VCaP (cell line): Measurements from ENCODE around the gene BAX.
"Not testable (repeated sequence)": the region's sequence is repeated elsewhere in the genome, so short reads cannot be mapped to it uniquely, and the experiment has no call there.

Experiments
- H3K27ac ChIP-seq: fragments of 450-650 bp; 2 replicates; pipeline ENCODE4 v1.5.1; 2017
- TF ChIP-seq, protein P1 (sequence below): fragments of 450-650 bp; conservative IDR thresholded peaks from 2 replicates; pipeline ENCODE4 v1.5.1; 2017; ENCODE audit warnings: mild to moderate bottlenecking, moderate library complexity

BAX gene

DNA sequence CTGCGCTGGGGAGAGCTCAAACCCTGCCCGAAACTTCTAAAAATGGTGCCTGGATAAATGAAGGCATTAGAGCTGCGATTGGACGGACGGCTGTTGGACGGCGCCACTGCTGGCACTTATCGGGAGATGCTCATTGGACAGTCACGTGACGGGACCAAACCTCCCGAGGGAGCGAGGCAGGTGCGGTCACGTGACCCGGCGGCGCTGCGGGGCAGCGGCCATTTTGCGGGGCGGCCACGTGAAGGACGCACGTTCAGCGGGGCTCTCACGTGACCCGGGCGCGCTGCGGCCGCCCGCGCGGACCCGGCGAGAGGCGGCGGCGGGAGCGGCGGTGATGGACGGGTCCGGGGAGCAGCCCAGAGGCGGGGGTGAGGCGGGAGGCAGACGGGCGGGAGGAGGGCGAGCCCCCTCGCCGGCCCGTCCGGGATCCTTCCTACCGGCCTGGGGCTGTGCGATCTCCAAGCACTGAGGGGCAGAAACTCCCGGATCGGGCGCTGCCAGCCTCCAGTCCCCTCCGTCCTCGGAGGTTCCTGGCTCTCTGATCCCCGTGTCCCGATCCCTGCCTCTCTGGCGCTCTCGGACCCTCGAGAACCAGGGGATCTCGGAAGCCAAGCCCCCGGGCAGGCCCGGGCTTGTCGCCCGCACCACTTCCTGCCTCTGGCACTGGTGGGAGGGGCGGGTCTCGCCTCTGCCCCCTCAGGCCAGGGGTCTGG, at the start of gene BAX:
Gene BAX (plus strand): TSS at position 281 of the 713 bp plus-strand sequence. CDS start 54 bp downstream, at position 335.
- peak within 1 kb of the TSS; percentile 86 for H3K27ac ChIP-seq
- TF ChIP-seq, protein P1, sequence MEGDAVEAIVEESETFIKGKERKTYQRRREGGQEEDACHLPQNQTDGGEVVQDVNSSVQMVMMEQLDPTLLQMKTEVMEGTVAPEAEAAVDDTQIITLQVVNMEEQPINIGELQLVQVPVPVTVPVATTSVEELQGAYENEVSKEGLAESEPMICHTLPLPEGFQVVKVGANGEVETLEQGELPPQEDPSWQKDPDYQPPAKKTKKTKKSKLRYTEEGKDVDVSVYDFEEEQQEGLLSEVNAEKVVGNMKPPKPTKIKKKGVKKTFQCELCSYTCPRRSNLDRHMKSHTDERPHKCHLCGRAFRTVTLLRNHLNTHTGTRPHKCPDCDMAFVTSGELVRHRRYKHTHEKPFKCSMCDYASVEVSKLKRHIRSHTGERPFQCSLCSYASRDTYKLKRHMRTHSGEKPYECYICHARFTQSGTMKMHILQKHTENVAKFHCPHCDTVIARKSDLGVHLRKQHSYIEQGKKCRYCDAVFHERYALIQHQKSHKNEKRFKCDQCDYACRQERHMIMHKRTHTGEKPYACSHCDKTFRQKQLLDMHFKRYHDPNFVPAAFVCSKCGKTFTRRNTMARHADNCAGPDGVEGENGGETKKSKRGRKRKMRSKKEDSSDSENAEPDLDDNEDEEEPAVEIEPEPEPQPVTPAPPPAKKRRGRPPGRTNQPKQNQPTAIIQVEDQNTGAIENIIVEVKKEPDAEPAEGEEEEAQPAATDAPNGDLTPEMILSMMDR, result no peak

DNA sequence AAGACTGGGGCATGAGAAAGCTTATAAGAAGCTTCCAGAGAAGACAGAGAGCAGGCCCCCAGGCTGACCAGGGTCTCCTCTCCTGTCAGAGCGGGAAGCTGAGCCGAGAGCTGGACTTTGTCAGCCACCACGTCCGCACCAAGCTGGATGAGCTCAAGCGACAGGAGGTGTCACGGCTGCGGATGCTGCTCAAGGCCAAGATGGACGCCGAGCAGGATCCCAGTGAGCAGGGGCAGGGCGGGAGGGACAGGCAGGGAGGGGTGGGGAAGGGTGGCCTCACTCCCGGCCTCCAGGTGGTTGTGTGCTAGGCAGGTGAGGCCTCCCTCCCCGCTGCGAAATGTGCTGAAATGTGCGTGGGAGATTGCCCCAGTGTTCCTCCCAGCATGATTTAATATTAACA, 49.0 kb upstream of the BAX start:
- TF ChIP-seq, protein P1, result no peak
- H3K27ac ChIP-seq, result no peak overlapping the region

DNA sequence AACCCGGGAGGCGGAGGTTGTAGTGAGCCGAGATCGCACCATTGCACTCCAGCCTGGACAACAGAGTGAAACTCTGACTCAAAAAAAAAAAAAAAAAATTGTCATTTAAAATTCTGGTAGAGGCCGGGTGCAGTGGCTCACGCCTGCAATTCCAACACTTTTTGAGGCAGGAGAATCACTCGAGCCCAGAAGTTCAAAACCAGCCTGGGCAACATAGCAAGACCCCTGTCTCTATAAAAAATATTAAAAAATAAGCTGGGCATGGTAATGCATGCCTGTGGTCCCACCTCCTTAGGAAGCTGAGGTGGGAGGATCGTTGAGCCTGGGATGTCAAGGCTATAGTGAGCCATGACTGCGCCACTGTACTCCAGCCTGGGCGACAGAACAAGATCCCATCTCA, 48.4 kb upstream of the BAX start:
- H3K27ac ChIP-seq, result no peak overlapping the region
- TF ChIP-seq, protein P1, result no peak

DNA sequence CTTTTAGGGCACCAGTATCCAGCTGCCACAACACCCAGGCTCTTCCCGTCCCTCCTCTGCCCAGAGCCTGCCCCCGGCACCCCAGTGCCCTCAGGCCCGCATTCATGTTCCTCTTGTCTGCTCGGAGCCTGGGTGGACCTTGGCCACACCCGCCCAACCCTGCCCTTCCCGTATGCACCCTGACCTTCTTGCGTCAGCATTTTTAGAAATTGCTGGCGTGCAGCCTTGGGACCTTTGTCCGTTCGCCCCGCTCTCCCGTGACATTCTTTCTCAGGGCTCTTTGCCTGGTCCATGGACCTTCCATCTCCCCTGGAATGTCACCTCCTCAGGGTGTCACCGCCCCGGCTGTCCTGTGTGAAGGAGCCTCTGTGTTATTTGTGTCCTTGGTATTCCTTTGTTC, 47.0 kb upstream of the BAX start:
- no peak overlapping the region for H3K27ac ChIP-seq
- TF ChIP-seq, protein P1, result no peak

DNA sequence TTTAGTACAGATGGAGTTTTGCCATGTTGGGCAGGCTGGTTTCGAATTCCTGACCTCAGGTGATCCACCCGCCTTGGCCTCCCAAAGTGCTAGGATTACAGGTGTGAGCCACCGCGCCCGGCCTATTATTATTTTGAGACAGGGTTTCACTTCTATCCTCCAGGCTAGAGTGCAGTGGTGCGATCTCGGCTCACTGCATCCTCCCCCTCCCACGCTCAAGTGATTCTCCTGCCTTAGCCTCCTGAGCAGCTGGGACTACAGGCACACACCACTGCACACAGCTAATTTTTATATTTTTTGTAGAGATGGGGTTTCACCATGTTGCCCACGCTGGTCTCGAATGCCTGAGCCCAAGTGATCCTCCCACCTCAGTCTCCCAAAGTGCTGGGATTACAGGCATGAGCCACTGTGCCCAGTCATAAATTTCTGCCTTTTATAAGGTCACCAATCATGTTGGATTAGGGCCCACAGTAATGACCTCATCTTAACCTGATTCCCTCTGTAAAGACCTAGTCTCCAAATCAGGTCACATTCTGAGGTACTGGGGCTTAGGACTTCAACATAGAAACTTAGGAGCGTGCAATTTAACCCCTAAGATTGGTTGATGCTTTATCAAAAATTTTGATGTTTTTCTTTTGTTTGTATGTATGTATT, 45.1 kb upstream of the BAX start:
- H3K27ac ChIP-seq, result not testable (repeated sequence)

DNA sequence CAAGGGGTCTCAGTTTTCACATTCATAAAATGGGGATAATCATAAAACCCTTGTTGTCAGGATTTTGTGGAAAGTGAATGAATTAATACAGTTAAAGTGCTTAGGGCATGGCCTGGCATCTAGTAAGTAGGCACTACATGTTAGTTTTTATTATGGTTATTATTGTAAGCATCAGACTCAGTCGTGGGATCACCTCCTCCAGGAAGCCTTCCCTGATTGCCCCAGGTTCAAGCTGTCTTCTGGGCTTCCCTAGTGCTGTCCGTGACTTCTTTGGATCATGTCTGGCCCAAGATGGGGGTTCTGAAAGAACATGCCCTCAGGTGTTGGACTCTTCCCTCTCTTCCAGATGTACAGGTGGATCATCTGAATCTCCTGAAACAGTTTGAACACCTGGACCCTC, 43.9 kb upstream of the BAX start:
- TF ChIP-seq, protein P1, result no peak
- no peak overlapping the region for H3K27ac ChIP-seq

DNA sequence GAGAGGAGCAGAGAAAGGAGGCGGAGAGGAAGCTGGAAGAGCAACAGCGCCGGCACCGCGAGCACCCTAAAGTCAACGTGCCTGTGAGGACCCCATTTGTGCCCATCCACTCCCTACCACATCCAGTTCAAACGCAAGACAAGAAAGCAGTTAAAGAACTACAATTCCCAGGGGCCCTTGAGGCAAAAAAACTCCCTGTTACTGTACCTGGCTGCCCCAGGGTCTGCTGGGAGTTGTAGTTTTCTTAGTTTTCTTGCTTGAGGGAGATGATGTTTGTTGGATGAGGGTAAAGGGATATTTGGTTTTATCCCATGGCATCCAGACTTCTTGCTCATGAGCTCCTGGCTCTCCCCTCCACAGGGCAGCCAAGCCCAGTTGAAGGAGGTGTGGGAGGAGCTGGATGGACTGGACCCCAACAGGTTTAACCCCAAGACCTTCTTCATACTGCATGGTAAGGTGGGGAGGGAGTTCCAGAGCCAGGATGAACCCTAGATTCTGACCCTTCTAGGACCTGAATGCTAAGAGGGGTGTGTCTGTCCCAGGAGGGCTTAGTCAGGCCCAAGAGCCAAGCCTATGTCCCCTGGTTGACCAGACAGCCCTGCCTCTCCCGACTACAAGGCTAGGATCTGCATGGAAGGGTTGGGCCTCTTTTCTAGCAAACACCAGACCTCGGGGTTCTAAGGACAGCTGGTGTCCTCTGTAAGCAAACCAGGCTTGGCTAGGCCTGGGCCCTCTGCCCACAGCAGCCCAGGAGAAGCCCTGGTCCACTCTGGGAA, 41.4 kb upstream of the BAX start:
- TF ChIP-seq, protein P1, result no peak
- no peak overlapping the region for H3K27ac ChIP-seq
